ENCODE results near the gene TMEM184A. TPM values are rescaled to one million over a fixed set of nuclear protein-coding genes. Genes with fewer than 3 reads are reported as not detected.
A peak's percentile ranks its signal among the peaks of the same experiment; 100 is the strongest.

The TMEM184A gene
- total and polyA plus RNA-seq, 2 of the 13 experiments (the other 11 are each of a cell fraction or from before 2014, with no cell fraction given) = 9.5 to 20.4 TPM

DNA sequence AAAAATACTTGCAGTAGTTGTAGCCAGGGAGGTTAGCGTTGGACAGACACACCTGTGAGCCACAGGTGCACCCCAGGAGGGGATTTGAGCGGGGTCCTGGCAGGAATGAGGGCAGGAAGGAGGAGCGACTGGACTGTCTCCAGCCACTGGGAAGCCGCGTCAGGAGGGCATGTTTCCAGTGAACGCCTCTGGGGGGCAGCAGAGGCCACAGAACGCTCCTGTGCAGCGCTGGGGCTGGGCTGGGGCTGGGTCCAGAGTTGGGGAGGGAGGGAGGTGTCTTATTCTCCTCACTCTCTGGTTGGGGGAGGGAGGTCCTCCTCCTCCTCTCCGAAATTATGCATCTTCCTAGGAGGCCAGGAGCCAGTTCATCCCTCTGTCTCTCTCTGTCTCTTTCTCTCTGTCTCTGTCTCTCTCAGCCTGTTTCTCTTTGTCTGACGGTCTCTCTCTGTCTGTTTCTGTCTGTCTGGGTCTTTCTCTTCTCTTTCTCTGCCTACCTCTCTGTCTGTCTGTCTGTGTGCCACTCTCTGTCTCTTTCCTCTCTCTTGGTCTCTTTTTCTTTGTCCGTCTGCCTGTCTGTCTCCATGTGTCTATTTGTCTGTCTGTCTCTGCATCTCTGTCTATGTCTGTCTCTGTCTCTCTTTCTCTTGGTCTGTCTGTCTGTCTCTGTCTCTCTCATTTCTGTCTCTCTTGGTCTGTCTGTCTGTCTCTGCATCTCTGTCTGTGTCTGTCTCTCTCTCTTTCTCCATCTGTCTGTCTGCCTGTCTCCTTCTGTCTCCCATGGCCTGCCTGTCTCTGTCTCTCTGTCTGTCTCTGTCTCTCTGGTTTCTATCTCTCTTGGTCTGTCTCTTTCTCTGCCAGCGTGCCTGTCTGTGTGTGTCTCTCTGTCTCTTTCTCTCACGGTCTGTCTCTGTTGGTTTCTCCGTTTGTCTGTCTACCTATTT, 23.7 kb upstream of the TMEM184A start (continued):
- TF ChIP-seq, protein P1, sequence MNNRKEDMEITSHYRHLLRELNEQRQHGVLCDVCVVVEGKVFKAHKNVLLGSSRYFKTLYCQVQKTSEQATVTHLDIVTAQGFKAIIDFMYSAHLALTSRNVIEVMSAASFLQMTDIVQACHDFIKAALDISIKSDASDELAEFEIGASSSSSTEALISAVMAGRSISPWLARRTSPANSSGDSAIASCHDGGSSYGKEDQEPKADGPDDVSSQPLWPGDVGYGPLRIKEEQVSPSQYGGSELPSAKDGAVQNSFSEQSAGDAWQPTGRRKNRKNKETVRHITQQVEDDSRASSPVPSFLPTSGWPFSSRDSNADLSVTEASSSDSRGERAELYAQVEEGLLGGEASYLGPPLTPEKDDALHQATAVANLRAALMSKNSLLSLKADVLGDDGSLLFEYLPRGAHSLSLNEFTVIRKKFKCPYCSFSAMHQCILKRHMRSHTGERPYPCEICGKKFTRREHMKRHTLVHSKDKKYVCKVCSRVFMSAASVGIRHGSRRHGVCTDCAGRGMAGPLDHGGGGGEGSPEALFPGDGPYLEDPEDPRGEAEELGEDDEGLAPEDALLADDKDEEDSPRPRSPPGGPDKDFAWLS (CRISPR knock-in tag; IDR thresholded peaks at IDR 0.05; ENCODE audit: borderline replicate concordance) = no peak
- TF ChIP-seq, protein P2, sequence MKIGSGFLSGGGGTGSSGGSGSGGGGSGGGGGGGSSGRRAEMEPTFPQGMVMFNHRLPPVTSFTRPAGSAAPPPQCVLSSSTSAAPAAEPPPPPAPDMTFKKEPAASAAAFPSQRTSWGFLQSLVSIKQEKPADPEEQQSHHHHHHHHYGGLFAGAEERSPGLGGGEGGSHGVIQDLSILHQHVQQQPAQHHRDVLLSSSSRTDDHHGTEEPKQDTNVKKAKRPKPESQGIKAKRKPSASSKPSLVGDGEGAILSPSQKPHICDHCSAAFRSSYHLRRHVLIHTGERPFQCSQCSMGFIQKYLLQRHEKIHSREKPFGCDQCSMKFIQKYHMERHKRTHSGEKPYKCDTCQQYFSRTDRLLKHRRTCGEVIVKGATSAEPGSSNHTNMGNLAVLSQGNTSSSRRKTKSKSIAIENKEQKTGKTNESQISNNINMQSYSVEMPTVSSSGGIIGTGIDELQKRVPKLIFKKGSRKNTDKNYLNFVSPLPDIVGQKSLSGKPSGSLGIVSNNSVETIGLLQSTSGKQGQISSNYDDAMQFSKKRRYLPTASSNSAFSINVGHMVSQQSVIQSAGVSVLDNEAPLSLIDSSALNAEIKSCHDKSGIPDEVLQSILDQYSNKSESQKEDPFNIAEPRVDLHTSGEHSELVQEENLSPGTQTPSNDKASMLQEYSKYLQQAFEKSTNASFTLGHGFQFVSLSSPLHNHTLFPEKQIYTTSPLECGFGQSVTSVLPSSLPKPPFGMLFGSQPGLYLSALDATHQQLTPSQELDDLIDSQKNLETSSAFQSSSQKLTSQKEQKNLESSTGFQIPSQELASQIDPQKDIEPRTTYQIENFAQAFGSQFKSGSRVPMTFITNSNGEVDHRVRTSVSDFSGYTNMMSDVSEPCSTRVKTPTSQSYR (CRISPR knock-in tag; IDR thresholded peaks at IDR 0.05; ENCODE audit: borderline replicate concordance) = no peak
- TF ChIP-seq YEATS2 (CRISPR knock-in tag; IDR thresholded peaks at IDR 0.05; ENCODE audit: borderline replicate concordance) (no peak), CREB1 (IDR thresholded peaks at IDR 0.05) (no peak), CREB1 (CRISPR knock-in tag; IDR thresholded peaks at IDR 0.05) (no peak), SALL2 (CRISPR knock-in tag; IDR thresholded peaks at IDR 0.05) (no peak), RBM22 (optimal IDR thresholded peaks at IDR 0.05; ENCODE audit: low read length) (no peak), SRY (CRISPR knock-in tag; IDR thresholded peaks at IDR 0.05) (no peak), STAG1 (CRISPR knock-in tag; IDR thresholded peaks at IDR 0.05) (peak; percentile 93), SRSF9 (IDR thresholded peaks at IDR 0.05; ENCODE audit: borderline replicate concordance, insufficient read depth, low read depth, low read length, poor library complexity, severe bottlenecking) (no peak), ZNF768 (CRISPR knock-in tag; IDR thresholded peaks at IDR 0.05) (0 out of 2 replicates have a peak, but pooled peaks have one; percentile 25), TEAD3 (CRISPR knock-in tag; optimal IDR thresholded peaks at IDR 0.05; ENCODE audit: borderline replicate concordance) (no peak), ZNF724P (CRISPR knock-in tag; IDR thresholded peaks at IDR 0.05; ENCODE audit: borderline replicate concordance) (no peak)
- TF ChIP-seq, protein P3, sequence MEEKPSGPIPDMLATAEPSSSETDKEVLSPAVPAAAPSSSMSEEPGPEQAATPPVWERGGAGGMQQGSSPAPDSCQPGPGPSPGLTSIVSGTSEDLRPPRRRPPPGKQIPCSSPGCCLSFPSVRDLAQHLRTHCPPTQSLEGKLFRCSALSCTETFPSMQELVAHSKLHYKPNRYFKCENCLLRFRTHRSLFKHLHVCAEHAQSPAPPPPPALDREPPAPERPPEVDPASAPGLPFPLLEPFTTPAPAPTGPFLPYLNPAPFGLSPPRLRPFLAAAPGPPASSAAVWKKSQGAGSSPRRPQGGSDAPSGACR (CRISPR knock-in tag; IDR thresholded peaks at IDR 0.05) = no peak
- TF ChIP-seq, protein P4, sequence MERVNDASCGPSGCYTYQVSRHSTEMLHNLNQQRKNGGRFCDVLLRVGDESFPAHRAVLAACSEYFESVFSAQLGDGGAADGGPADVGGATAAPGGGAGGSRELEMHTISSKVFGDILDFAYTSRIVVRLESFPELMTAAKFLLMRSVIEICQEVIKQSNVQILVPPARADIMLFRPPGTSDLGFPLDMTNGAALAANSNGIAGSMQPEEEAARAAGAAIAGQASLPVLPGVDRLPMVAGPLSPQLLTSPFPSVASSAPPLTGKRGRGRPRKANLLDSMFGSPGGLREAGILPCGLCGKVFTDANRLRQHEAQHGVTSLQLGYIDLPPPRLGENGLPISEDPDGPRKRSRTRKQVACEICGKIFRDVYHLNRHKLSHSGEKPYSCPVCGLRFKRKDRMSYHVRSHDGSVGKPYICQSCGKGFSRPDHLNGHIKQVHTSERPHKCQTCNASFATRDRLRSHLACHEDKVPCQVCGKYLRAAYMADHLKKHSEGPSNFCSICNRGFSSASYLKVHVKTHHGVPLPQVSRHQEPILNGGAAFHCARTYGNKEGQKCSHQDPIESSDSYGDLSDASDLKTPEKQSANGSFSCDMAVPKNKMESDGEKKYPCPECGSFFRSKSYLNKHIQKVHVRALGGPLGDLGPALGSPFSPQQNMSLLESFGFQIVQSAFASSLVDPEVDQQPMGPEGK (CRISPR knock-in tag; IDR thresholded peaks at IDR 0.05) = peak; percentile 52
- TF ChIP-seq, protein P5, sequence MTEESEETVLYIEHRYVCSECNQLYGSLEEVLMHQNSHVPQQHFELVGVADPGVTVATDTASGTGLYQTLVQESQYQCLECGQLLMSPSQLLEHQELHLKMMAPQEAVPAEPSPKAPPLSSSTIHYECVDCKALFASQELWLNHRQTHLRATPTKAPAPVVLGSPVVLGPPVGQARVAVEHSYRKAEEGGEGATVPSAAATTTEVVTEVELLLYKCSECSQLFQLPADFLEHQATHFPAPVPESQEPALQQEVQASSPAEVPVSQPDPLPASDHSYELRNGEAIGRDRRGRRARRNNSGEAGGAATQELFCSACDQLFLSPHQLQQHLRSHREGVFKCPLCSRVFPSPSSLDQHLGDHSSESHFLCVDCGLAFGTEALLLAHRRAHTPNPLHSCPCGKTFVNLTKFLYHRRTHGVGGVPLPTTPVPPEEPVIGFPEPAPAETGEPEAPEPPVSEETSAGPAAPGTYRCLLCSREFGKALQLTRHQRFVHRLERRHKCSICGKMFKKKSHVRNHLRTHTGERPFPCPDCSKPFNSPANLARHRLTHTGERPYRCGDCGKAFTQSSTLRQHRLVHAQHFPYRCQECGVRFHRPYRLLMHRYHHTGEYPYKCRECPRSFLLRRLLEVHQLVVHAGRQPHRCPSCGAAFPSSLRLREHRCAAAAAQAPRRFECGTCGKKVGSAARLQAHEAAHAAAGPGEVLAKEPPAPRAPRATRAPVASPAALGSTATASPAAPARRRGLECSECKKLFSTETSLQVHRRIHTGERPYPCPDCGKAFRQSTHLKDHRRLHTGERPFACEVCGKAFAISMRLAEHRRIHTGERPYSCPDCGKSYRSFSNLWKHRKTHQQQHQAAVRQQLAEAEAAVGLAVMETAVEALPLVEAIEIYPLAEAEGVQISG (CRISPR knock-in tag; IDR thresholded peaks at IDR 0.05) = no peak
- TF ChIP-seq, protein P6, sequence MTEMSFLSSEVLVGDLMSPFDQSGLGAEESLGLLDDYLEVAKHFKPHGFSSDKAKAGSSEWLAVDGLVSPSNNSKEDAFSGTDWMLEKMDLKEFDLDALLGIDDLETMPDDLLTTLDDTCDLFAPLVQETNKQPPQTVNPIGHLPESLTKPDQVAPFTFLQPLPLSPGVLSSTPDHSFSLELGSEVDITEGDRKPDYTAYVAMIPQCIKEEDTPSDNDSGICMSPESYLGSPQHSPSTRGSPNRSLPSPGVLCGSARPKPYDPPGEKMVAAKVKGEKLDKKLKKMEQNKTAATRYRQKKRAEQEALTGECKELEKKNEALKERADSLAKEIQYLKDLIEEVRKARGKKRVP (CRISPR knock-in tag; IDR thresholded peaks at IDR 0.05) = no peak

Data from HepG2 (cell line).